Mucosa of stomach (tissue), 1 donor: ENCODE data around the gene XPNPEP1.

ENCODE experiments used
- H3K27me3 ChIP-seq: one replicate; pipeline ENCODE4 v1.7.0; 2013; ENCODE audit warnings: mild to moderate bottlenecking, low read length; ENCODE audit not compliant: control insufficient read depth, insufficient read depth
- H3K36me3 ChIP-seq: one replicate; pipeline ENCODE4 v1.7.0; 2013; ENCODE audit warnings: low read length; ENCODE audit not compliant: control insufficient read depth, insufficient read depth
- H3K4me1 ChIP-seq: one replicate; pipeline ENCODE4 v1.7.0; 2013; ENCODE audit warnings: mild to moderate bottlenecking, low read length; ENCODE audit not compliant: control insufficient read depth, insufficient read depth
- H3K4me3 ChIP-seq: one replicate; pipeline ENCODE4 v1.7.0; 2013; ENCODE audit warnings: low read length
- H3K9ac ChIP-seq: one replicate; pipeline ENCODE4 v1.7.0; 2013; ENCODE audit warnings: mild to moderate bottlenecking, low read length, moderate library complexity
- H3K9me3 ChIP-seq: one replicate; pipeline ENCODE4 v1.7.0; 2013; ENCODE audit warnings: mild to moderate bottlenecking, low read length, moderate library complexity; ENCODE audit not compliant: control insufficient read depth
- donor health status: Pancreatic carcinoma.

Gene XPNPEP1

DNA sequence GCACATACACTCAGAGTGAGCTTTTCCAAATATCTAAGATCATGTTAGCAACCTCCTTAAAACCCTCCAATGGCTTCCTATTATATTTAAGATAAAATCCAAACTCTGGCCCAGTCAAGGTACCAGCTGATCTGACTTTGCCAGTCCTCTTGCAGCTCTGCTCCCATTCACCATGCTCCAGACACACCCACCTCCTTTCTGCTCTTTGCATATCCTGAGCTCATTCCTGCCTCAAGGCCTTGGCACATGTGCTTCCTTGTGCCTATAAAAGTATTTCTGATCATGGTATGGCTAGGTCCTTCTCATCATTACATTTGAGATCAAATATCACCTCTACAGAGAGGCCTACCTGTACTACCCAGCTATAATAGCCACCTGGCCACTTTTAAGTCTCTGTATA is 27.5 kb downstream of the XPNPEP1 start:
- peaks cover 67% of the 10 kb centered on the region for H3K4me1 ChIP-seq
- no peaks in the 10 kb centered on the region for H3K9me3 ChIP-seq
- H3K9ac ChIP-seq, result no peak overlapping the region
- H3K27me3 ChIP-seq, result no peaks in the 10 kb centered on the region
- peaks cover 5% of the 10 kb centered on the region for H3K36me3 ChIP-seq
- H3K4me3 ChIP-seq, result no peak overlapping the region

DNA sequence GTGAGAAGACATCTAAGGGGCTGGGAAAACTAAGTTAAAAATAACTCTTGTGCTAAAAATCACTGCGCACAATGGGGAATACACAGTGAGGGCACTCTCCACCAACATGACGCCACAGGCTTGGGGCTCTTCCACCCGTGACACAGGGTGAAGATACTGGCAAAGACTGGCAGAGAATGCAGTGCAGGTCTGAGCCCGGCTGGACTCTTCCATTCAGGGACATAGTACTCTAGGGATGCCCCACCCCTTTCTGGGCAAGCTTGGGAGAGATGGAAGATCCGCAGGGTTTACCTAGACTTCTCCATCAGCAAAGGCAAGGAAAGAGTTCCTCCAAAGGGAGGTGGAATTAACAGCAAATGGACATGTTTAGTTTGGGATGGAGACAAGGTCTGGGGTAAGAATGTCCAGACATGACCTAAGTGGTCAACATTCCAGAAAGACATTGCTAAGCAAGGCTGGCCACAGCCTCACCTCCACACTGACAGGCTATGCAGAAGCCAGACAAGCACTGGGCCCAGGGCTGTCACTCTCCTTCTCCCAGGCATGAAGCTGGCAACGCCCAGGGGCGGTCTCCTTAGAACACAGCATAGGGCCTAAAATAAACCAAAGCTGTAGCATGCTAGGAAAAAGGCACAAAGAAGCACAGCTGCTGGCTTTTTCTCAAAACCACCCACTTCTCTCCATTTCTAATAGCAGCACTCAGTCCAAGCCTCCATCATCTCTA is 28.1 kb downstream of the XPNPEP1 start:
- H3K4me1 ChIP-seq, result peaks cover 66% of the 10 kb centered on the region

DNA sequence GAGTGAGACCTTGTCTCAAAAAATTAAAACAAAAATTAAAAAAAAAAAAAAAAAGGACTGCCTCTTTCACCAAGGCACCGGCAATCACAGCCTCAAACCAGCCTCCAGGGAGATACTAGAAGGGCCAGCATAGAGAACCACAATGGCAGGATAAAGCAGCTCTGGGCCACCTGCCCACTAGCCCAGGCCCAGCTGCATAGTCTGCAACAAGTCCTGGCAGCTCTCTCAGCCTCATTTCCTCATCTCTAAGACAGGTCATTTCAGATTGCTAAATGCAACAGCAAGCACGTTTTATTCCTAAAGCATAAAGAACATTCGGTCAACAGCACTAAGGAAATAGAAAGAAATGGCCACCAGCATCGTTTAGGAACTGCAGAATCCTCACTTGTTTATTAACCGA is 28.8 kb downstream of the XPNPEP1 start:
- Histone ChIP-seq H3K4me1 (peaks cover 66% of the 10 kb centered on the region), H3K36me3 (peaks cover 5% of the 10 kb centered on the region)

More for the DNA sequence above, 28.1 kb downstream of the XPNPEP1 start:
- no peaks in the 10 kb centered on the region for H3K27me3 ChIP-seq
- H3K9ac ChIP-seq, result no peak overlapping the region
- H3K9me3 ChIP-seq, result no peaks in the 10 kb centered on the region
- H3K4me3 ChIP-seq, result no peak overlapping the region
- peaks cover 5% of the 10 kb centered on the region for H3K36me3 ChIP-seq

DNA sequence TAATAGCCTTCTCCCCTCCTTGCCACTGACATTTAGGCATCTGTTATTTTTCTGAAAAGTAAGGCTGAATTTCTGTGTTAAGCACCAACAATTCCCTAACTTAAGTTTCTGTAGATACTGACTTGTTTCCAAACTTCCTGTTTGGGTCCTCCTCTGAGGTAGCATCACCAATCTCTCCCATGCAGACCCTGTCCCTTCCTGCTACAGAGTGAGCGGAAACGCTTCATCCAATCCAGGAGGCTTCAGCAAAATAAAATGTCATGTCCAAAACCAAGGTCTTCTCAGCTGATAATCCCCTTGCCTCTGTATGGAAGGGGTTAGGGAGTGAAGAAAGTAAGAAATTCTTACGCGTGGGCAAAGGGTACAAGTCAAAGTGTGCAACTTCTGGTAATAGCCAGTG is 29.9 kb downstream of the XPNPEP1 start:
- H3K4me3 ChIP-seq, result no peak overlapping the region
- no peaks in the 10 kb centered on the region for H3K9me3 ChIP-seq
- H3K36me3 ChIP-seq, result peaks cover 5% of the 10 kb centered on the region
- H3K9ac ChIP-seq, result no peak overlapping the region
- peaks cover 55% of the 10 kb centered on the region for H3K4me1 ChIP-seq
- H3K27me3 ChIP-seq, result no peaks in the 10 kb centered on the region

More for the DNA sequence above, 28.8 kb downstream of the XPNPEP1 start:
- Histone ChIP-seq H3K4me3 (no peak overlapping the region), H3K9me3 (no peaks in the 10 kb centered on the region), H3K27me3 (no peaks in the 10 kb centered on the region), H3K9ac (no peak overlapping the region)

DNA sequence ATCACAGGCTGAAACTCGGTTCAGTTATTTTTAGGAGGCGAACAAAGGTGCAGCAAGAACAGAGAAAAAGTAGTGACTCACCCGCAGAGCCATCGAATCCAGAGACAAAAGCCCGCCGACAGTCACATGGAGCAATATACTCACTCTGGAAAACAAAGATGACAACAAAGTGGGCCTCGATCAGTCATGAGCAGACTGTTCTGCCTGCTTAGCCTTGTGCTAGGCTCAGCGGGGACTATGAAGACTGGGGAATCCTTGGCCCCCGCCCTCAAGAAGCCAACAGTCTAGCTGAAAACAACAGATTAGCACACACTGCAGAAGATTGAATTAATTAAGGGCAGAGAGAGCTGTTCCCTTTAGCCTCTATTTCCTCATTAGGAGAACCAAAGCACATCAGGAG is 30.4 kb downstream of the XPNPEP1 start:
- peaks cover 5% of the 10 kb centered on the region for H3K36me3 ChIP-seq
- H3K4me3 ChIP-seq, result no peak overlapping the region
- no peak overlapping the region for H3K9ac ChIP-seq
- peaks cover 55% of the 10 kb centered on the region for H3K4me1 ChIP-seq
- no peaks in the 10 kb centered on the region for H3K9me3 ChIP-seq
- no peaks in the 10 kb centered on the region for H3K27me3 ChIP-seq

DNA sequence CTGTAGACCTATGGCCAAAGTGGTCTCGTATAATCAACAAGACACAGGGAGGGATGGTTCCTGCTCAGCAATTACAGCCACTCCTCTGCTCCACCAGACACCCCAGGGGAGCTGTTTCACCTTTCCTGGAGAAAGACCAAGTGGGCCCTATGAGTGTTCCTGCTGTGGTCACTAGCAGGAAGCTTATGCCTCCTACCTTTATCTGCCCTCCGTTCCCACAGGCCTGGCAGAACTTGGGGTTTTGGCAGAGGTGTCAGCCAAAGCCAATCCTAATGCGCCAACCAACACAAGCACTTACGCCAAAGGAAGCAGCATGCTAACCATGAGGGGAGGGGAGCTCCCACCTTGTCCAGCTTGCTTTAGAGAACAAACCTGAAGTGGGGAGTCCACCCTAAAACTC is 31.2 kb downstream of the XPNPEP1 start:
- peaks cover 55% of the 10 kb centered on the region for H3K4me1 ChIP-seq
- no peaks in the 10 kb centered on the region for H3K9me3 ChIP-seq
- no peaks in the 10 kb centered on the region for H3K27me3 ChIP-seq
- H3K9ac ChIP-seq, result no peak overlapping the region
- peaks cover 5% of the 10 kb centered on the region for H3K36me3 ChIP-seq
- H3K4me3 ChIP-seq, result no peak overlapping the region

DNA sequence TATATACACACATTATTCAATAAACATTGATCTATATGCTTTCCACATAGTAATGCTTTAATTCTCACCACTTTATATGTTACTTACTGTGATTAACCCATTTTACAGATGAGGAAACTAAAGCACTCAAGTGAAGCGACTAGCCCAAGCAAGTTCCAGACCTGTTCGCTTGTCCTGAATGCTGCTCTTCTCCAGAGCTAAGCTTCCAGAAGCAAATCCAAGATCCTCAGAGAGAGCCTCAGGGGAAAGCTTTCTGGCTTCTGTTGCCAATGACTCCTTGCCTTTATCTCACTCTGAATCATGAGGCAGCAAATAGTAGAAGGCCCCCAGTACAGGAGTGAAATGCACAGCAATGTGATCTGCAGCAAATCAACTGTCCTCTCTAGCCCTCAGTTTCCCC is 32.2 kb downstream of the XPNPEP1 start:
- Histone ChIP-seq H3K36me3 (peaks cover 5% of the 10 kb centered on the region), H3K9ac (no peak overlapping the region), H3K4me3 (no peak overlapping the region), H3K4me1 (peaks cover 53% of the 10 kb centered on the region), H3K27me3 (no peaks in the 10 kb centered on the region), H3K9me3 (no peaks in the 10 kb centered on the region)

DNA sequence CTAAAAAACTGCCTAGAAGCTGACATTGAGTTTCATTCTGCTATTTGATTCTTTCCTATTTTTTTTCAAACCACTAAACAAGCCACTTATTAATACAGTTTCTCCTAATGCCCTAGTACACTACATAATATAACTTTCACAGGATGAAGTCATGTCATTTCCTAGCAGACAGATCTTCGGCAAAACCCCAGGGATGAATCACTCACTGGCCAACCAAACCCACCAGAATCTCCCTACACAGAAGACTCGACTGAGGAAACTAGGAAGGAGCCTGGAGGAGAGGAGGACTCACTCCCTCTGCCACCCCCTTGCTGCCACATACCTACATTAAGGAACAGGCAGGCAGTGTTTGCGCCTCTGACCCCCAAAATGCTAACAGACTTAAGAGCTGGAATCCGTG is 33.4 kb downstream of the XPNPEP1 start:
- no peaks in the 10 kb centered on the region for H3K9me3 ChIP-seq
- peaks cover 41% of the 10 kb centered on the region for H3K4me1 ChIP-seq
- peaks cover 5% of the 10 kb centered on the region for H3K36me3 ChIP-seq
- no peaks in the 10 kb centered on the region for H3K27me3 ChIP-seq
- no peak overlapping the region for H3K9ac ChIP-seq
- no peak overlapping the region for H3K4me3 ChIP-seq

DNA sequence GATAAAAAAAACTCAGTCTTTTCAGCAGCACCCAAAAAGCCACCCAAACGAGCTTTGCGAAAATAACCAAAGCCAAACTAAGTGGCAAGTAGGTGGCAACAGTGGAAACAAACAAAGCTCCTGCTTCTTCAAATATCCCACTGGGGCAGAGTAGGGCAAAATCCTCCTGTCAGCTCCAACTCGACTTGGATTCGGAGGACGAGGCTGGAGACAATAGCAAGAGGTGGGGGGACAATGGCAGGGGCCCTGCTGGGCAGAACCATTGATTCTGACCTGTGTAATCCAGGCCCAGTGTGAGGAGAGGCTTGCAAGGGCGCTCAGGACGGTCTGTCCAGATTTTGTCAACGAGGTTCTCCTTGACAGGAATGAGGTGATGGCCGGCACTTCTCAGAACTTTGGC is 35.5 kb downstream of the XPNPEP1 start:
- Histone ChIP-seq H3K27me3 (no peaks in the 10 kb centered on the region), H3K4me1 (peaks cover 32% of the 10 kb centered on the region), H3K36me3 (no peaks in the 10 kb centered on the region), H3K9me3 (no peaks in the 10 kb centered on the region), H3K4me3 (no peak overlapping the region), H3K9ac (no peak overlapping the region)

DNA sequence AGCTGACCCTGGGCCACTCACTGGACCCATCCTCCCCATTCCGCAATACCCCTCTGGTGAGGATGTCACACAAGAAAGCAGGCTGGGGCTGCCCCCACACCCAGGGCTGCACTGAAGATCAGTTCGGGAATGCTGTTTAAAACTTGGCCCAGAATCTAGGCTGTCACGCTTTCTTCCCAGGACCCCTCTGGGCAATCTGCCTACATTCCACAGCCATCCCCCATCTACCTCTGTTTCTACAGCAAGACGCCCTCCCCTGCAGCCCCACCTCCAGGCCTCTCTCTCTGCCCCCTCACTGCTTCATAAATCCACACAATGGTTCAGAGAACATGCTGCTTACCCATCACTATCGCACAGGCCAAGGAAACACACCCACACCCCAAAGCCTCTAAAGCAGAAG is 36.1 kb downstream of the XPNPEP1 start:
- Histone ChIP-seq H3K36me3 (peaks cover 2% of the 10 kb centered on the region), H3K9ac (no peak overlapping the region), H3K27me3 (no peaks in the 10 kb centered on the region), H3K9me3 (no peaks in the 10 kb centered on the region), H3K4me1 (peaks cover 28% of the 10 kb centered on the region), H3K4me3 (no peak overlapping the region)

DNA sequence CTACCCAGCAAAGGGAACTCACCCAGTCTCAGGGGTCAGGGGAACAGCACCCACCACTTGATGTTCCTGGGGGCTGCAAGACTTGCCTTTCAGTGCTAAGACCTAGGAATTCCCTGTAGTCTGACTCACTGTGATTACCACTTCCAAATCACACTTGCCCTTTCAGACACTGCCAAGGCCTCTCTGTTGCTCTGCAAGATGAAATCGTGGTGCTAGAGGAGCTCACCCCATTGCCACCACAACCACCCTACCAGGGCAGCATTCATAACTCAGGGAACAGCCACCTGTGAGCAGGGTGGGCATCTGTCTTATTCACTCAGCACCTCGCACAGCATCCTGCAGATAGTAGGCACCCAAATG is 36.5 kb downstream of the XPNPEP1 start:
- H3K27me3 ChIP-seq, result no peaks in the 10 kb centered on the region
- H3K4me3 ChIP-seq, result no peak overlapping the region
- H3K9me3 ChIP-seq, result no peaks in the 10 kb centered on the region
- peaks cover 5% of the 10 kb centered on the region for H3K36me3 ChIP-seq
- peaks cover 24% of the 10 kb centered on the region for H3K4me1 ChIP-seq
- no peak overlapping the region for H3K9ac ChIP-seq

DNA sequence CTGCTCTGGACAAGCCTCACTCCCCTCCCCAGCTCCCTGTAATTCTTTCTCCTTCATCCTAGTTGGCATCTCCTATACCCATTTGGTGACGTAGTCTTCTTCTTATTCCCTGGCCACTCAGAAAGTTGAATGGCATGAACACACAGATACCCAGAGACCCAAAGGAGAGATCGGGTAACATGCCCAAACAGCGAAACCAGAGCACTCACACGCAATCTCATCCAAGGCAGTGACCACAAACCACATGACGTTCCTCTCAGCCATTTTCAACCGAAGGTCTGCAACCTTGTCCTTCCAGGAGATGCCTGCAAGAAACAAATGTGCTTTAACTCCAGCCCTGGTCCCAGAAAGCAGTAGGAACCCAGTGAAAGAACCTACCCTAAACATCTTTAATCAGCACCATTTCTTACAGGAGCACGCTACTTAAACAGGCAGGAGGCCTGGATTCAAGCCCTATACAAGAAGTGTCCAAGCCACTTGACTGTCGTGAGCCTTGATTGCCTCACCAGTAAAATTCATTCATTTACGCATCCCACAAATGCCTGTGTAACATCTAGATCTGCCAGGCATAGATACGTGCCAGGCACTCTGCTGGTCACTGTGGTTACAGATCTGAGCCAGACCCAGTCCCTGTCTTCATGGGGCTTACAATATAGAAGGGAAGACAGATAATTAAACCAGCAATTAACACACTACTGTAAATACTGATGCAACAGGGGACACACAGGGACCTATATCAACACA is 37.1 kb downstream of the XPNPEP1 start:
- no peak overlapping the region for H3K9ac ChIP-seq
- no peaks in the 10 kb centered on the region for H3K9me3 ChIP-seq
- H3K36me3 ChIP-seq, result peaks cover 10% of the 10 kb centered on the region
- H3K27me3 ChIP-seq, result no peaks in the 10 kb centered on the region
- peaks cover 19% of the 10 kb centered on the region for H3K4me1 ChIP-seq
- H3K4me3 ChIP-seq, result no peak overlapping the region
